KOPT-K1 (cell line): ENCODE measurements around the gene TCEAL1.
"Not testable (repeated sequence)": the region's sequence is repeated elsewhere in the genome, so short reads cannot be mapped to it uniquely, and the experiment has no call there.

Source experiments
- H3K27ac ChIP-seq: fragments of 200-600 bp; sonication (generic); 2 replicates; pipeline ENCODE4 v1.5.1; 2016; ENCODE audit warnings: antibody characterized with exemption, mild to moderate bottlenecking, low read depth, low read length; ENCODE audit not compliant: poor library complexity, severe bottlenecking
- H3K36me3 ChIP-seq: fragments of 200-600 bp; sonication (generic); 2 replicates; pipeline ENCODE4 v1.5.1; 2017; ENCODE audit warnings: antibody characterized with exemption, mild to moderate bottlenecking, low read length, moderate library complexity; ENCODE audit not compliant: insufficient read depth
- H3K9me3 ChIP-seq: fragments of 200-600 bp; sonication (generic); 2 replicates; pipeline ENCODE4 v1.5.1; 2017; ENCODE audit warnings: antibody characterized with exemption, low read length, mild to moderate bottlenecking; ENCODE audit not compliant: insufficient read depth, poor library complexity, severe bottlenecking

Gene TCEAL1, protein sequence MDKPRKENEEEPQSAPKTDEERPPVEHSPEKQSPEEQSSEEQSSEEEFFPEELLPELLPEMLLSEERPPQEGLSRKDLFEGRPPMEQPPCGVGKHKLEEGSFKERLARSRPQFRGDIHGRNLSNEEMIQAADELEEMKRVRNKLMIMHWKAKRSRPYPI

DNA sequence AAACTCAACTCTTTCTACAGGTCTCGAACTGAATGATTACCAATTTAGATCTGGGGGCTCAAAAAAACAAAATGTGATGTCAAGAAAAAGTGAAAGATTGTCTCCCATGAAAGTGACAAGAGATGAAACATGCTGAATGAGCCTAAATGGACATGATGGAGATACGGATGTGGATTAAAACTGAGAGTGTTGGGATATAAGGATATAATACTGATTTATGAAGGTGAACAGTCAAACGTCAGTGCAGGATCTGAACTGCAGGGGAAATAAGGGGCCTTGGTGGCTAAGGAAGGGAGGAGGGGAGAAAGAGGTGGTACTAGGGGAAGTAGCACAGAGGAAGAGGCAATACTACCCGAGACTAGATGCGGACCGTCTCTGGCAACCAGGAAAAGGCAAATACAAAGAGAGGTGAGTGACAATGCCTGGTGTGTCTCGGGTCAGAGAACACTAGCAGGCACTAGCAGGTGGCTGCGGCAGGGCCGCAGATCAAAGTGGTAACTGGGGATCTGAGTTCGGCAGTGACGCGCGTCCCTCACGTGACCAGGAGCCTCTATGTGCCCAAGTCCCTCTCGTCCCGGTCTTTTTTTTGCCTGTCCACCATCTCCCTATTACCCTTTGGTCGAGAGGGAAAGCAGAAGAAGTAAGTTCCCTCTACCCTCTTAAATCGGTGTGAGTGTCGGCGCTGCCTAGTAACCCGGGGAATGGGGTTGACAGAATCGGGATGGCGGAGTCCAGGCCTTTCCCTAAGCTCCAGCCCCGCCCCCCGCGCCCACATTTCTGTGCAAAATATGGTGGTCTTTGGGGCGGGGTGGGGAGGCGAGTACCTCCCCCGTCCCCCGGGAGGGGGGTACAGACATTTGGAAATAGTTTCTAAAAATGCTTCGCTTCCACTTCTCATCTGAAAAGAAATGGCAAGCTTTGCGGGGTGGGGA, at the start of gene TCEAL1:
TCEAL1 (plus strand) TSS at position 590 of the 932 bp plus-strand sequence. CDS start 942 bp downstream, outside the sequence.
- Histone ChIP-seq H3K9me3 (no peaks in the 10 kb centered on the region), H3K27ac (peak within 1 kb of the TSS; percentile 30), H3K36me3 (no peaks in the 10 kb centered on the region)

DNA sequence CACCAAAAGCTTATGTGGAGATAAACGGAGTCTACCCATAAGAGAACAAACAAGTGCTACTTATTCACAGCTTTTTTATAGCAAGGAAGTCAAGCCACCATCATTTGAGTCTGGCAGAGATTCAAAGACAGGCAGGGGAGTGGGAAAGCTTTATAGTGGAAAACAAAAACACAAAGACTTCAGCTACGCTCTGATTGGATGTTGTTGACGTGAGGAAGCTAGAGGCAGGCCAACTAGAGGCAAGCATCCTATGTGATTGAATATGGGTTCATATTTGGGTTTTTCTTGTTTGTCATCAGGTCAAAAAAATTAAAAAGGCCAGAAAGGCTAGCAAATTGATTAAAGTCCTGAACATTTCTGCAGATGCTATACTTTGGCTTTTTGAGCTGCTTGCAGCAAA, 44.2 kb upstream of the TCEAL1 start:
- peaks cover 4% of the 10 kb centered on the region for H3K9me3 ChIP-seq
- H3K36me3 ChIP-seq: no peaks in the 10 kb centered on the region
- no peak overlapping the region for H3K27ac ChIP-seq

DNA sequence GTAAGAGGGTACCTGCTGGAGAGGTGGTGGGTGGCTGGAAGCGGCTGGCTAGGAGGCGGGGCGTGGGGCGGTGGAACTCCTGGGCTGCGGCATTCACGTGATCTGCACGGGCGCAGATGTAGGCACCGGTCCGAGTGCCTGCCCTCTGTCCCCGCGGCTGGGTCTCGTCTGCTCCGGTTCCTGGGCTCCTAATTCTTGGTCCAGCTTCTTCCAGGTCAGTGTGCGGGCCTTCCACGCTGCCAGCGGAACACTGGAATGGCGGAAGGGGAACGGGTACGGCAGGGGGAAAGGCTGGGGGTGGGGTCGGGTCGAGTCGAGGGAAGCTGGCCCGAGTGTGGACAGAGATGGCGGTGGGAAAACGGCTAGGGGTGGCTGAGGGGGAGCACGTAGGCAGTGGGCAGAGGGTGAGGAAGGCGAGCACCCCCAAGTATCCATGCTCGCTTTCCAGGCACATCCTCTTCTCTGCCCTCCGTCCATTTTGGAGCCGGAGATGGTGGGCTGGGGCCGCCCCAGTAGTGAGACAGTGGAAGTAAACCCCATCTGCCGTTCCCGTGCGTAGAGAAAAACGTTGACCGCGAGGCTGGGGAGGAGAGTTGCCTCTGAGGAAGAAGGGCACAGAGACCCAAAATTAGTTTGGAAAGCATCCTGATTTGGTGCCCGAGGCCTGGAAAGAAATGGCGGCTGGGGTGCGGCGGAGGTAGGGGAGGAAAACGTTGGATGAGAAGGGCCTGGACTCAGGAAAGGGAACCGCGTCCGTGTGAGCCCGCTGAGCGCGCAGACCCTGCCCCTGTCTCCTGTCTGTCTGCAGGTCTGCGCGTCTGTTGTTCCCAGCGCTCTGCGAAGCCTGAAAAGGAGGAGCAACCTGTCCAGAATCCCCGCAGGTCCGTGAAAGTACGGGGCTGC, 43.1 kb upstream of the TCEAL1 start, which contains the start of gene TCEAL4:
TCEAL4 (plus strand) TSS at position 105 of the 903 bp plus-strand sequence. CDS start 1,161 bp downstream, outside the sequence.
- Histone ChIP-seq H3K27ac (no peak within 1 kb of the TSS), H3K9me3 (peaks cover 4% of the 10 kb centered on the region), H3K36me3 (no peaks in the 10 kb centered on the region)

DNA sequence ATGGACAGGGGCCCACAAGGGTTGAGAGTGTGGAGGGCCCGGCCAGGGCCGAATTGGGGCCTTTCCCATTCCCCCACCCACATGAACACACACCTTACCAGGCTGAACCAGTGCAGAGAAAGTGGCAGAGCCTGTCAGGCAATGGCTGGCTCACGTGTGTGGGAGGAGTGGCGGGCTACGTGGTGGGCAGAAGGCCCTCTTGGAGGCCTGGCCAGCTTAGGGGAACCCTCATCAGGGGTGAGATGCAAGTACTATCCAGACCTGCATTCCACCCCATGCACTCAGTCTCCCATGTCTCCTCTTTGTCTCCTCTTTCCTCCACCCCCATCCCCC, 42.5 kb upstream of the TCEAL1 start:
- Histone ChIP-seq H3K9me3 (peaks cover 4% of the 10 kb centered on the region), H3K27ac (no peak overlapping the region), H3K36me3 (no peaks in the 10 kb centered on the region)

DNA sequence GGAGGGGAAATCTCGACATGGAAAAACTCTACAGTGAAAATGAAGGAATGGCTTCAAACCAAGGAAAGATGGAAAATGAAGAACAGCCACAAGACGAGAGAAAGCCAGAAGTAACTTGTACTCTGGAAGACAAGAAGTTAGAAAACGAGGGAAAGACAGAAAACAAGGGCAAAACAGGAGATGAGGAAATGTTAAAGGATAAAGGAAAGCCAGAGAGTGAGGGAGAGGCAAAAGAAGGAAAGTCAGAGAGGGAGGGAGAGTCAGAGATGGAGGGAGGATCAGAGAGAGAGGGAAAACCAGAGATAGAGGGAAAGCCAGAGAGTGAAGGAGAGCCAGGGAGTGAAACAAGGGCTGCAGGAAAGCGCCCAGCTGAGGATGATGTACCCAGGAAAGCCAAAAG, 42.1 kb upstream of the TCEAL1 start:
- Histone ChIP-seq H3K27ac (no peak overlapping the region), H3K9me3 (peaks cover 4% of the 10 kb centered on the region), H3K36me3 (no peaks in the 10 kb centered on the region)

DNA sequence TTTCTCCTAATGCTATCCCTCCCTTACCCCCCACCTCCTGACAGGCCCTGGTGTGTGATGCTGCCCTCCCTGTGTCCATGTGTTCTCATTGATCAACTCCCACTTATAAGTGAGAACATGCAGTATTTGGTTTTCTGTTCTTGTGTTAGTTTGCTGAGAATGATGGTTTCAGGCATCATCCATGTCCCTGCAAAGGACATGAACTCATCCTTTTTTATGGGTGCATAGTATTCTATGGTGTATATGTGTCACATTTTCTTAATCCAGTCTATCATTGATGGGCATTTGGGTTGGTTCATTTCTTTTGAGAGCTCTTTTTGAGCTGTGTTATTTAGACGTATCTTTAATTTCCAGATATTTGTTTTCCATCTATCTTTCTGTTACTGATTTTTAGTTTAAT, 36.5 kb upstream of the TCEAL1 start:
- H3K36me3 ChIP-seq, H3K9me3 ChIP-seq, H3K27ac ChIP-seq: not testable (repeated sequence)

DNA sequence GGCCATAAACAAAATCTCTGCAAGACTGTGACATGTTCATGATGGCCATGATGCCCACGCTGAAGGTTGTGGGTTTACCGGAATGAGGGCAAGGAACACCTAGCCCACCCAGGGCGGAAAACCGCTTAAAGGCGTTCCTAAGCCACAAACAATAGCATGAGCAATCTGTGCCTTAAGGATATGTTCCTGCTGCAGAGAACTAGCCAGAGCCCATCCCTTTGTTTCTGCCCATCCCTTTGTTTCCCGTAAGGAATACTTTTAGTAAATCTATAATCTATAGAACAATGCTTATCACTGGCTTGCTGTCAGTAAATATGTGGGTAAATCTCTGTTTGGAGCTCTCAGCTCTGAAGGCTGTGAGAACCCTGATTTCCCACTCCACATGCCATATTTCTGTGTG, 33.6 kb upstream of the TCEAL1 start:
- H3K36me3 ChIP-seq, H3K9me3 ChIP-seq, H3K27ac ChIP-seq: not testable (repeated sequence)

DNA sequence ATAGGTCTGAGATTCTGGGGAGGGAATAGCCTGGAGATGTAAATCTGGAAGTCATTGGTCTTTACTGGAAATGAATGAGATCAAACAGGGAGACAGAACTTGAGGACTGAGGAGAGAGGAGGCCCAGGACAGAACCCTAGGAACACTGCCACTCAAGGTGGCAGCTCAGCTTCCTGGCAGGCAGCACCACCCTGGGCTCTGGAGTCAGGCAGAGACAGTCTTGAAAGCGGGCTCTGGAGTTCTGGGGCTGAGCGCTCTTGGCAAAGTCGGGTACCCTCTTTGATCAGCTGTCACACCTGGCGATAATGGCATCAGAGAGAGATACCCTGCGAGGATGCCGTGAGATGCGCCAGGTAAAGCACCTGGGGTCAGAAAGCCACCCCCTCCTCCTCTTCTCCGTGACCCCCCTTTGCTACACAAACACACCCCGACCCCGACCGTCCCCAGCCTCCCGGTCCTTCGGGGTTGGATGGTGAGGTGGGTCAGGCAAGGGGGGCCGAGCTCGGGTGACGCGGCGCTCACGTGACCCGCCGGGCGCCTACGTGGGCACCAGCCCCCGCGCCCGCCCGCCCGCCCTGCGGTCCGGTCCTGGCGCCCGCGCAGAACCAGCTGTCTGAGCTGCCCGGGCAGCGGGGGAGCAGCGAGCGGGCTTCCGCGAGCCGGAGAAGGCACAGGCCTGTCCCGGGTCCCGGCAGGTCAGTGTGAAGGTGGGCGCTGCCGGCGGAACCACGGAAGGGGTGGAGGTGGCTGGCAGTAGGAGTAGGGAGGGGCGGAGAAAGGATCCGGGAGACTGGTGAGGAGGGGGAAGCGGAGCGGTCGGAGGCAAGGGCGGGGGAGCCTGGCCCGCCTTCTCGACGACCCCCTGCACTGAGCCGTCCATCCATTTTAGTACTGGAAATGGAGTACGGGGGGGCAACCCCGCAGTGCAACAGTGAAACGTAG, 21.1 kb upstream of the TCEAL1 start, which contains the start of gene TCEAL3:
TCEAL3 (plus strand) TSS at position 600 of the 942 bp plus-strand sequence. CDS start 1,102 bp downstream, outside the sequence.
- Histone ChIP-seq H3K36me3 (no peaks in the 10 kb centered on the region), H3K27ac (no peak within 1 kb of the TSS), H3K9me3 (no peaks in the 10 kb centered on the region)

DNA sequence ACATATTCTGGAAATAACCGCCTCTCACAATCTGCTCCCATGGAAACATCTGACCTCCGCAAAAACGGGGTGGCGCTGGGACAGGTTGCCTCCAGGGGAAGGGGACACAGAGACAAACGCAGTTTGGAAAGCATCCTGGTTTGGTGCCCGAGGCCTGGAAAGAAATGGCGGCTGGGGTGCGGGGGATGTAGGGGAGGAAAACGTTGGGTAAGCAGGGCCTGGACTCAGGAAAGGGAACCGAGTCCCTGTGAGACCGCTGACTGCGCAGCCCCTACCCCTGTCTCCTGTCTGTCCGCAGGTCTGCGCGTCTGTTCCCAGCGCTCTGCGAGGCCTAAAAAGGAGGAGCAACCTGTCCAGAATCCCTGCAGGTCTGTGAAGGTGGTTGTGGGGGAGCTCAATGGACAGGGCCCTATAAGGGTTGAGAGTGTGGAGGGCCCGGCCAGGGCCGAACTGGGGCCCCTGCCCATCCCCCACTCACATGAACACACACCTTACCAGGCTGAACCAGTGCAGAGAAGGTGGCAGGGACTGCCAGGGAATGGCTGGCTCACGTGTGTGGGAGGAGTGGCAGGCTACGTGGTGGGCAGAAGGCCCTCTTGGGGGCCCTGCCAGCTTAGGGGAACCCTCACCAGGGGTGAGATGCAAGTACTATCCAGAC, 20.3 kb upstream of the TCEAL1 start:
- Histone ChIP-seq H3K9me3 (no peaks in the 10 kb centered on the region), H3K27ac (no peak overlapping the region), H3K36me3 (no peaks in the 10 kb centered on the region)

DNA sequence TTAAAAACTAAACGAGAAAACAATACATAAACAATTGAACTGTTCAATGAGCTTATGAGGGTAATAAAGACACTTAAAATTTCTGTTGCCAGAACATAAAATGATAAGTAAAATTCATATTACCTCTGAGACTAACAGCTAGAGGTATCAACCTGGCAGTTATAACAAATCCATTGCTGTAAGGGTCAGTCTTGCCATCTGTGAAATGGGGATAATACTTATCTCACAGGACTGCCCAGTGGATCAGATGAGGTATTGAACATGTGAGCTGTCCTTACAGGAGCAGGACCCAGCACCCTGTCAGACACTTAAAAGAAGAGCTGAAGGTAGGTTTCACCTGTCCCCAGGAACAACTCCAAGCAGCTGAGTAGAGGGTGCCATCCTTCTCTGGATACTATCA, 18.5 kb upstream of the TCEAL1 start:
- H3K36me3 ChIP-seq: no peaks in the 10 kb centered on the region
- no peaks in the 10 kb centered on the region for H3K9me3 ChIP-seq
- H3K27ac ChIP-seq: no peak overlapping the region

DNA sequence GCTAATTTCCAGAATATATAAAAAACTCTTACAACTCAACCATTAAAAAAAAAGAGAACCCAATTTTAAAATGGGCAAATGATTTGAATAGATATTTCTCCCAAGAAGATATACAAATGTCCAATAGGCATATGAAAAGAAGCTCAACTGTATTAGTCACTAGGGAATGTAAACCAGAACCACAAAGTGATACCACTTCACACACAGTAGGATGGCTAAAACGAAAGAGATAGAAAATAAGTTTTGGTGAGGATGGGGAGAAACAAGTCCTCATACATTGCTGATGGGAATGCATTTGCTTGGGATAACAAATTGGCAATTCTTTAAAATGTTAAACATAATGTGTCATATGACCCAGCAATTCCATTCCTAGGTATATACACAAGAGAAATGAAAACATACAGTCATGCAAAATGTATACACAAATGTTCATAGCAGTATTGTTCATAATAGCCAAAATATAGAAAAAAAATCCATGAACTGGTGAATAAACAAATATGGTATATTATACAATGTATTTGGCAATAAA, 15.3 kb upstream of the TCEAL1 start:
- Histone ChIP-seq H3K27ac (no peak overlapping the region), H3K36me3 (no peaks in the 10 kb centered on the region)

DNA sequence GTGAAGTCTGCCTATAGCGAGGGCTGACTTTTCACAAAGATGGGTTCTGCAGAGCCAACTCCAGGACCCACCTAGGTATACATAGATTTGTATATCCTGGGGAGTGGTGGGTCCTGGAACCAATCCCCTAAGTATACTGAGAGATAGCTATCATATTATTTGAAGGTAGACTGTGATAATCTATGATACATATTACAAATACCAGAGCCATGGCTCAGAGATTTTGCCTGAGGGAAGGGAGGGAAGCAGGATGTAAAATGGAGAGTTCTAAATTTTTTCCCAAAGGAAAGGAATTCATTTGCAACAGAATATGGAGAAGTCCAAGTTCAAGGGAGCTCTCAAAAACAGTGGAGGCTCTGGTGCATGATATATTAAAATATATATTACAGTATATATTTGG, 13.8 kb upstream of the TCEAL1 start:
- no peaks in the 10 kb centered on the region for H3K36me3 ChIP-seq
- no peaks in the 10 kb centered on the region for H3K9me3 ChIP-seq
- no peak overlapping the region for H3K27ac ChIP-seq

More for the DNA sequence above, 15.3 kb upstream of the TCEAL1 start:
- no peaks in the 10 kb centered on the region for H3K9me3 ChIP-seq

DNA sequence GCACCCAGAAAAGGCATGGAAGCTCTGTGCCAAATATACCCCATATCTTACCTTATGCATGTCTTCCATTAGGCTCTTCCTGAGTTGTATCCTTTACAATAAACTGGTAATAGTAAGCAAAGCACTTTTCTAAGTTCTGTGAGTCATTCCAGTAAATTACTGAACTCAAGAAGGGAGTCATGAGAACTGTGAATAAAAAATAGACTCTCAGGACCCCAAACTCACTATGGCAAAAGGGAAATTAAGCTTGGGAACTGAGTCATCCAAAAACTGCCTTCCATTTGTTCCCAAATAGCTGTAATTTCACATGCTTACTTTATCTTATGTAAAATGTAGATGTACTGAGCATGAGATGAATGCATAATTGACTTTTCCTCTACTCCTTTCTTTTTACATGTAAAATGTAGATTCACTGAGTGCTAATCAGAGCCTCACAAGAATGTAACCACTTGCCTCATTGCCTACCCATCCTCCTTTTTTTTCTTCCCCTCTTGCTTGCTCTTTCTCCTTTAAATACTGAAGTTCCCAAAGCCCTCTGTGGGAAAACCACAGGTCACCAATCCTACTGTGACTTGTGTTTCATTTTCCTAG, 12.9 kb upstream of the TCEAL1 start:
- Histone ChIP-seq H3K9me3 (no peaks in the 10 kb centered on the region), H3K27ac (no peak overlapping the region), H3K36me3 (no peaks in the 10 kb centered on the region)
